HG03342 (cell line): Measurements from ENCODE around the gene ZNF385A.
"Not testable (repeated sequence)": the region's sequence is repeated elsewhere in the genome, so short reads cannot be mapped to it uniquely, and the experiment has no call there.

Experiments used
- ATAC-seq: cut with Tn5 transposase; IDR thresholded peaks from one replicate; pipeline ENCODE4 v1.9.1; 2021; ENCODE audit warnings: mild to moderate bottlenecking, moderate library complexity; ENCODE audit not compliant: unreplicated experiment

The ZNF385A gene

GRCh38 chr12:54330442-54330841 lies 54.1 kb downstream of the ZNF385A start:
- no peak for ATAC-seq

GRCh38 chr12:54329759-54330158 lies 54.8 kb downstream of the ZNF385A start:
- no peak for ATAC-seq

- no peak for ATAC-seq
Observed at GRCh38 chr12:54328595-54329337, 55.8 kb downstream of the ZNF385A start.

- not testable (repeated sequence) for ATAC-seq
Observed at GRCh38 chr12:54325442-54326109, 59.0 kb downstream of the ZNF385A start.

GRCh38 chr12:54324617-54325441 lies 59.7 kb downstream of the ZNF385A start, which contains the start of gene COPZ1:
Gene COPZ1 (plus strand): TSS chr12:54325131. CDS start chr12:54325164, 33 bp downstream.
- ATAC-seq = peak; percentile 98

GRCh38 chr12:54321363-54321762 lies 63.2 kb downstream of the ZNF385A start:
- no peak for ATAC-seq
